ENCODE results near the gene LMO3. TPM values are rescaled to one million over a fixed set of nuclear protein-coding genes. Genes with fewer than 3 reads are reported as not detected.

Gene LMO3
- total RNA-seq, 1 experiment from 2014 or later: 0.34 TPM

GRCh38 chr12:16506394-16506793 lies 99.6 kb downstream of the LMO3 start:
- no peaks in the 10 kb centered on the region for H4K20me1 ChIP-seq (ENCODE audit: insufficient read depth)
- no peaks in the 10 kb centered on the region for H3K4me1 ChIP-seq (ENCODE audit: control insufficient read depth in 1 of 2, insufficient read depth in 2 of 2, low read length in 2 of 2)
- H3K4me2 ChIP-seq (ENCODE audit: low read length): no peak overlapping the region
- DNase-seq (ENCODE audit: low read depth, low spot score): no peak
- BruUV-seq (replicated peaks): no TSS peak
- H3K9me3 ChIP-seq (ENCODE audit: control insufficient read depth in 1 of 2, insufficient read depth in 1 of 2, low read depth in 1 of 2, low read length in 2 of 2): no peaks in the 10 kb centered on the region
- H3K9me2 ChIP-seq (ENCODE audit: insufficient read depth): no peaks in the 10 kb centered on the region
- H3K79me2 ChIP-seq (ENCODE audit: insufficient read depth, low read length): no peaks in the 10 kb centered on the region
- ATAC-seq: no peak
- no peak overlapping the region for H2AFZ ChIP-seq (ENCODE audit: low read depth, low read length, poor library complexity, severe bottlenecking)
- H3K27me3 ChIP-seq (ENCODE audit: insufficient read depth, low read length): no peaks in the 10 kb centered on the region
- POLR2A ChIA-PET: no interaction called here
- no peak overlapping the region for H3K4me3 ChIP-seq (replicated peaks in 1 of 2; ENCODE audit: low read depth in 1 of 2, low read length in 2 of 2)
- no peak overlapping the region for H3K9ac ChIP-seq (ENCODE audit: low read length)
- no peak for TF ChIP-seq ELF1 (IDR thresholded peaks at IDR 0.05; ENCODE audit: borderline replicate concordance, low read depth)
- TF ChIP-seq POLR2A (IDR thresholded peaks at IDR 0.05; ENCODE audit: borderline replicate concordance, extremely low read depth, insufficient read depth, insufficient read length): no peak
- TF ChIP-seq, protein P1, sequence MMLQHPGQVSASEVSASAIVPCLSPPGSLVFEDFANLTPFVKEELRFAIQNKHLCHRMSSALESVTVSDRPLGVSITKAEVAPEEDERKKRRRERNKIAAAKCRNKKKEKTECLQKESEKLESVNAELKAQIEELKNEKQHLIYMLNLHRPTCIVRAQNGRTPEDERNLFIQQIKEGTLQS (IDR thresholded peaks at IDR 0.05): no peak
- TF ChIP-seq ZFX (IDR thresholded peaks at IDR 0.05): no peak
- TF ChIP-seq EZH2 (IDR thresholded peaks at IDR 0.05): no peak
- no peak for TF ChIP-seq CBX3 (IDR thresholded peaks at IDR 0.05; ENCODE audit: low read depth)
- TF ChIP-seq REST (IDR thresholded peaks at IDR 0.05; ENCODE audit: low read depth): no peak
- TF ChIP-seq POLR2AphosphoS5 (IDR thresholded peaks at IDR 0.05; ENCODE audit: low read depth, low read length): no peak
- TF ChIP-seq JUND (IDR thresholded peaks at IDR 0.05): no peak
- TF ChIP-seq EZH2phosphoT487 (IDR thresholded peaks at IDR 0.05; ENCODE audit: borderline replicate concordance): no peak
- TF ChIP-seq, protein P2, sequence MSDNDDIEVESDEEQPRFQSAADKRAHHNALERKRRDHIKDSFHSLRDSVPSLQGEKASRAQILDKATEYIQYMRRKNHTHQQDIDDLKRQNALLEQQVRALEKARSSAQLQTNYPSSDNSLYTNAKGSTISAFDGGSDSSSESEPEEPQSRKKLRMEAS (IDR thresholded peaks at IDR 0.05): no peak
- no peak for TF ChIP-seq TCF7L2 (IDR thresholded peaks at IDR 0.05; ENCODE audit: borderline replicate concordance, extremely low read depth, insufficient read depth, insufficient read length)
- TF ChIP-seq CEBPB (IDR thresholded peaks at IDR 0.05; ENCODE audit: low read depth): no peak
- no peak for TF ChIP-seq YY1 (IDR thresholded peaks at IDR 0.05; ENCODE audit: extremely low read depth, insufficient replicate concordance, low read depth, low read length)
- no peak for TF ChIP-seq FOSL1 (IDR thresholded peaks at IDR 0.05; ENCODE audit: low read depth)
- TF ChIP-seq EGR1 (IDR thresholded peaks at IDR 0.05; ENCODE audit: low read depth): no peak
- no peak for TF ChIP-seq SP1 (IDR thresholded peaks at IDR 0.05; ENCODE audit: low read depth)
- RAD21 ChIA-PET (ENCODE audit: low non-redundant PET in 1 of 2, low total read pairs in 2 of 2, uncharacterized antibody in 2 of 2, unreplicated experiment in 2 of 2): no interaction called here
- H3K27ac ChIP-seq (ENCODE audit: low read depth, low read length): no peak overlapping the region
- intact Hi-C loops (cut with micrococcal nuclease): no loop called here
- no peaks in the 10 kb centered on the region for H3K36me3 ChIP-seq (ENCODE audit: control insufficient read depth in 1 of 2, insufficient read depth in 2 of 2, low read length in 2 of 2)
- CTCF ChIA-PET: no interaction called here
